ENCODE measurements around the gene PRLHR.

Gene PRLHR

DNA sequence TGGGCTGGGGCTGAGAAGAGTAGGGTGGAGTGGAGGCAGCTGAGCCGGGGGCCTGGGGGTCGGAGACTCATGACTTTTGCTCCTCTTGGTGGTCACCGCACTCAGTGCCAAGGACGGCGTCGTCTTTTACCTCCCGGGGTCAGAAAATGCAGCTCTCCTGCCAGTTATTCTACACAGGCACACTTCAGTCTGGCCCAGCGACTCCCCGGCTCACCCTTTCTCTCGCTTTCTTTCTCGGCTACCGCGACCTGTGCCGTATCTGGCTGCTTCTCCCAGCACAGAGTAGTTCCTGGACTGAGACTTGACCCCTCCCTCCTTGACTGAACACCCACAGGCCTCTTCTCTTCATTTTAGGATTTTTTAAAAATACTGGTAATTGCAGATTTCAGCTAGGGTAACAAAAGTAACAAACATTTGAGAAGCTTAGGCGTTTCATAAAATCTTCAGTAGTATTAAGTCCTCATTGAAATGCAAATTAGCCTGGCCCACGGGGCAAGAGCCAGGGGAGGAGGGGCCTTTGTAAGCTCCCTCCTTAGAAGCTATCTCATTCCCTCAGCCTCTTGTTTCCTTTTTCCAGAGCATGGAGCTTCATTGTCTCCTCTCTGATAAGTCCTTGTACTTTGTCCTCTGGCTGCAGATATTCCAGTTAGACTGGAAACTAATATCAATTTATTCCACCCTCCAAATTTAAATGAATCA is 1.1 kb upstream of the PRLHR start:
- no peak overlapping the region for H3K27ac ChIP-seq (replicated peaks)
- no peak overlapping the region for H3K4me3 ChIP-seq (replicated peaks; ENCODE audit: insufficient read depth, low read length)
- no peak for TF ChIP-seq POLR2AphosphoS5 (IDR thresholded peaks at IDR 0.05; ENCODE audit: low read depth)
- TF ChIP-seq, protein P1, sequence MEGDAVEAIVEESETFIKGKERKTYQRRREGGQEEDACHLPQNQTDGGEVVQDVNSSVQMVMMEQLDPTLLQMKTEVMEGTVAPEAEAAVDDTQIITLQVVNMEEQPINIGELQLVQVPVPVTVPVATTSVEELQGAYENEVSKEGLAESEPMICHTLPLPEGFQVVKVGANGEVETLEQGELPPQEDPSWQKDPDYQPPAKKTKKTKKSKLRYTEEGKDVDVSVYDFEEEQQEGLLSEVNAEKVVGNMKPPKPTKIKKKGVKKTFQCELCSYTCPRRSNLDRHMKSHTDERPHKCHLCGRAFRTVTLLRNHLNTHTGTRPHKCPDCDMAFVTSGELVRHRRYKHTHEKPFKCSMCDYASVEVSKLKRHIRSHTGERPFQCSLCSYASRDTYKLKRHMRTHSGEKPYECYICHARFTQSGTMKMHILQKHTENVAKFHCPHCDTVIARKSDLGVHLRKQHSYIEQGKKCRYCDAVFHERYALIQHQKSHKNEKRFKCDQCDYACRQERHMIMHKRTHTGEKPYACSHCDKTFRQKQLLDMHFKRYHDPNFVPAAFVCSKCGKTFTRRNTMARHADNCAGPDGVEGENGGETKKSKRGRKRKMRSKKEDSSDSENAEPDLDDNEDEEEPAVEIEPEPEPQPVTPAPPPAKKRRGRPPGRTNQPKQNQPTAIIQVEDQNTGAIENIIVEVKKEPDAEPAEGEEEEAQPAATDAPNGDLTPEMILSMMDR (IDR thresholded peaks at IDR 0.05; ENCODE audit: insufficient read depth, low read length): no peak
- no peak for DNase-seq (ENCODE audit: low read depth in 1 of 2, low spot score in 1 of 2)
- H3K27me3 ChIP-seq (ENCODE audit: insufficient read depth, poor library complexity, severe bottlenecking): peaks cover 22% of the 10 kb centered on the region

GRCh38 chr10:118595064-118595420 is 406 bp downstream of the PRLHR start:
- no peak for DNase-seq (ENCODE audit: low read depth in 1 of 2, low spot score in 1 of 2)
- peaks cover 22% of the 10 kb centered on the region for H3K27me3 ChIP-seq (ENCODE audit: insufficient read depth, poor library complexity, severe bottlenecking)
- H3K4me3 ChIP-seq (replicated peaks; ENCODE audit: insufficient read depth, low read length): no peak overlapping the region
- H3K27ac ChIP-seq (replicated peaks): no peak overlapping the region
- TF ChIP-seq, protein P1 (IDR thresholded peaks at IDR 0.05; ENCODE audit: insufficient read depth, low read length): no peak
- TF ChIP-seq GABPA (IDR thresholded peaks at IDR 0.05; ENCODE audit: low read depth) (no peak), POLR2AphosphoS5 (IDR thresholded peaks at IDR 0.05; ENCODE audit: low read depth) (no peak), SPI1 (IDR thresholded peaks at IDR 0.05; ENCODE audit: borderline replicate concordance, low read depth) (no peak)
- TF ChIP-seq, protein P2, sequence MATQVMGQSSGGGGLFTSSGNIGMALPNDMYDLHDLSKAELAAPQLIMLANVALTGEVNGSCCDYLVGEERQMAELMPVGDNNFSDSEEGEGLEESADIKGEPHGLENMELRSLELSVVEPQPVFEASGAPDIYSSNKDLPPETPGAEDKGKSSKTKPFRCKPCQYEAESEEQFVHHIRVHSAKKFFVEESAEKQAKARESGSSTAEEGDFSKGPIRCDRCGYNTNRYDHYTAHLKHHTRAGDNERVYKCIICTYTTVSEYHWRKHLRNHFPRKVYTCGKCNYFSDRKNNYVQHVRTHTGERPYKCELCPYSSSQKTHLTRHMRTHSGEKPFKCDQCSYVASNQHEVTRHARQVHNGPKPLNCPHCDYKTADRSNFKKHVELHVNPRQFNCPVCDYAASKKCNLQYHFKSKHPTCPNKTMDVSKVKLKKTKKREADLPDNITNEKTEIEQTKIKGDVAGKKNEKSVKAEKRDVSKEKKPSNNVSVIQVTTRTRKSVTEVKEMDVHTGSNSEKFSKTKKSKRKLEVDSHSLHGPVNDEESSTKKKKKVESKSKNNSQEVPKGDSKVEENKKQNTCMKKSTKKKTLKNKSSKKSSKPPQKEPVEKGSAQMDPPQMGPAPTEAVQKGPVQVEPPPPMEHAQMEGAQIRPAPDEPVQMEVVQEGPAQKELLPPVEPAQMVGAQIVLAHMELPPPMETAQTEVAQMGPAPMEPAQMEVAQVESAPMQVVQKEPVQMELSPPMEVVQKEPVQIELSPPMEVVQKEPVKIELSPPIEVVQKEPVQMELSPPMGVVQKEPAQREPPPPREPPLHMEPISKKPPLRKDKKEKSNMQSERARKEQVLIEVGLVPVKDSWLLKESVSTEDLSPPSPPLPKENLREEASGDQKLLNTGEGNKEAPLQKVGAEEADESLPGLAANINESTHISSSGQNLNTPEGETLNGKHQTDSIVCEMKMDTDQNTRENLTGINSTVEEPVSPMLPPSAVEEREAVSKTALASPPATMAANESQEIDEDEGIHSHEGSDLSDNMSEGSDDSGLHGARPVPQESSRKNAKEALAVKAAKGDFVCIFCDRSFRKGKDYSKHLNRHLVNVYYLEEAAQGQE (IDR thresholded peaks at IDR 0.05; ENCODE audit: insufficient replicate concordance, low read depth): no peak

GRCh38 chr10:118594392-118595063 is 920 bp downstream of the PRLHR start:
- peaks cover 24% of the 10 kb centered on the region for H3K27me3 ChIP-seq (ENCODE audit: insufficient read depth, poor library complexity, severe bottlenecking)
- no peak overlapping the region for H3K4me3 ChIP-seq (replicated peaks; ENCODE audit: insufficient read depth, low read length)
- no peak for DNase-seq (ENCODE audit: low read depth in 1 of 2, low spot score in 1 of 2)
- TF ChIP-seq GABPA (IDR thresholded peaks at IDR 0.05; ENCODE audit: low read depth): no peak
- TF ChIP-seq, protein P1 (IDR thresholded peaks at IDR 0.05; ENCODE audit: insufficient read depth, low read length): no peak
- TF ChIP-seq, protein P2 (IDR thresholded peaks at IDR 0.05; ENCODE audit: insufficient replicate concordance, low read depth): peak; percentile 91
- no peak overlapping the region for H3K27ac ChIP-seq (replicated peaks)
